HG02943 (cell line): ENCODE data around the gene SIGLEC1.

Experiments
- ATAC-seq: cut with Tn5 transposase; IDR thresholded peaks from one replicate; pipeline ENCODE4 v1.9.1; 2021; ENCODE audit warnings: mild to moderate bottlenecking, low read depth, moderate library complexity; ENCODE audit not compliant: unreplicated experiment

Gene SIGLEC1

DNA sequence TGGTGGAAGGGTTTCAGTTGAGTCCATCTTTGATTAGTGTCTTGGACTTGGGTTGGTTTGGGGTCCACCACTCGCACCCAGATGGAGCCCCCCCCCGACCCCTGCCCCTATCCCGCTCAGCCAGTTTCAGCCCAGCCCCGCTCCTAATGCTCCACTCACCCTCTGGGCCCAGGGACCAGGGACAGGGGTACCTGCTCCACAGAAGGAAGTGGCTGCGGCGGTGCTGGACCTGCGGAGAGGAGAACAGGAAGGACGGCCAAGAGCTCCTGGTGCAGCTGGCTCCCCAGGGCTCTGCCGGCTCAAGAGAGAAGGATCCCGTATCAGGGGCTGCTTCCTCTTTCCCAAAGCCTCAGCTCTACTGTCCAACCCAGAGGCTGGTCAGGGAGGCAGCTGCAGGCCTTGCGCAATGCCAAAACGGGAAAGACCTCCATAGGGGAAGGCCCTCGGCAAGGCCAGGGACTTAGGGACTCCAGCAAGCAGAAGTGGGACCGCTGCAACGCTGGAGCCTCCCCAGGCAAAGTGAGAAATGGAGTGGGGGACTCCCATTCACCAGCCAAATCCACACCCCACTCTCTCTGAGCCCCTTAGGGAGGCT, at the start of gene SIGLEC1:
Gene SIGLEC1 (minus strand): TSS at position 322 of the 595 bp plus-strand sequence. CDS start 5,472 bp downstream, outside the sequence.
- ATAC-seq = no peak

DNA sequence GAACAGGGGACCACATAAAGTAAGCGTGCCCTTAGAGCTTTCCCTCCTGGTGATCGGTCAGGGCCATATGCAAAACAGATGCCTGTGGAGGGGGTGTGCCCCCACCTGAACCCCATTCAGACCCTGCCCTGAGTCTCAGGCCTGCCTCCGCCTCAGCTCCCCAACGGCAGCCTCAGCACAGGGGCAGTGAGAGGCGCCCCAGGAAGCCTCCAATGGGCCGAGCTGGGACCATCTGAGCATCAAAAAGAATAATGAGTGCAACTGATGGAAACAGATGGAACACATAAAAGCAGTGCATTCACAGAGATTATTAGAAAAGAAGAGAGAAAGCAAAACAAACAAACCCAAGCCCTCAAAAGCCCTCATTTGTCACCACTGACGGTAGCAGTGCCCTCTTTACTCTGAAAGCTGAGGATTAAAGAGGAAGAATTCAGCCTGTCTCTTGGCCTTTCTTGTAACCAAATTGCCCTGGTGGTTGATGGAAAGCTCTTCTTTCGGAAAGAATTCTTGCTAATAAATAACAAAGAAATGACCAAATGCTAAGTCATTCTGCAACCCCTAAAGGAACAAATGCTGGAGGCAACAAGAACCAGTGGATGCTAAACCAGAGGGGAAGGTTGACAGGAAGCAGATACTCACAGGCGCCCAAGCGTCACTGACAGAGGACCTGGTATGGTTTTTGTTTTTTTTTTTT, 48.4 kb upstream of the SIGLEC1 start:
- ATAC-seq = no peak

DNA sequence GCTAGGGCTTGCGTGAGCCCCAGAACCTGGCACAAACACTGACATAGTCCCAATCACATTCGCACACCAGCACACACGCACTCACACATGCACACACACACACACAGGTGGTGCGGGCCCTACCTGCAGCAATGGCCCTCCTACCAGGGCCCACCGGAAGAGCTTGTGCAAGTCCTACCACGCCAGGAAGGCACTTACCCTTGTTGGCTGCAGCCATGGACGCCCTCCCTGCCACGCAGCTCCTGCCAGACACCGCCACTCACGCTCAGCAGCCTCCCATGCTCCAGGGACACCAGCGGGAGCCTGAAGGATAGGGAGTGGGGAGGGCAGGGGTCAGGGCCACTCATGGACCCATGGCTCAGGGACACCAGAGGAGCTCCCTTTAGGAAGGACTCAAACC, 47.5 kb upstream of the SIGLEC1 start:
- no peak for ATAC-seq

DNA sequence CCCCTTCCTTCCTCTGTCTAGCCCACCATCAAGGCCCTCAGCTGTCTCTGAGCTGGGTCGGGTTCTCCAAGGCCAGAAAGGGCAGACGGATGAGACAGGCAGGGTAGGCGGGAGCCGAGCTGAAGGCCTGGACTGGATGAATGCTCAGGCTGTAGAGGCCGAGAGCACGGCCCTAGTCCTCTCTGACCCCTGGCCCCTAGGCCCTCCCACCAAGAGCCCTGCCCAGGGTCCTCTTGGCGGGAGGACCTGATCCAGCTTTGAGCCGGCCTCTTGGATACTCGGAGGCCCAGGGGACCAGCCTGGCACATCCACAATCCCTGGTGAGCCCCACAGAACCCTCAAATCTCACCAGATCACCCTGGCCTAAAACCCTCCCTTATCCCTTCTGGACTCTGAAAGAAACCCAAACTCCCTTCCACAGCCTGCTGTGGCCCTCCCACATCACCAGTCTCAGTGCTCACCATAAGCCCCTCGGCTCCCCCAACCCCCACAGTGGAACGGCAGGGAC, 47.0 kb upstream of the SIGLEC1 start:
- ATAC-seq = no peak

DNA sequence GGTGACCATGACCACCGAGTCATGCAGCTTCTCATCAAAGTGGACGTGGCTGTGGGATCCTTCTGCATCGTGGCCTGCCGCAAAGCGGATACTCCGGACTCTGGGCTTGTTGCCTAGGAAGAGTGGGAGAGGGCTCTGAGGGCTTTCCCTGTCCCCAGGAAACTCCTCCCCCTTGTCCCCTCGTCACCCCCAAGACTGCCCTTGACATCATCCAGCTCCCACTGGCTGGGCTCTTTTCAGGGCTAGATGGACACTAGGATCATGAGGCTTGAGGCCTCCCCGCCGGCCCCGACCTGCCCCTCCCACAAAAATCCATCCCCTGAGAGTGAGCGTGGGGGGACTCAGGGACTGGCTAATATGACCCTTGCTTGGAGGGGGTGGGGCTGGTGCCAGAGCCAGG, 46.2 kb upstream of the SIGLEC1 start:
- ATAC-seq = no peak

DNA sequence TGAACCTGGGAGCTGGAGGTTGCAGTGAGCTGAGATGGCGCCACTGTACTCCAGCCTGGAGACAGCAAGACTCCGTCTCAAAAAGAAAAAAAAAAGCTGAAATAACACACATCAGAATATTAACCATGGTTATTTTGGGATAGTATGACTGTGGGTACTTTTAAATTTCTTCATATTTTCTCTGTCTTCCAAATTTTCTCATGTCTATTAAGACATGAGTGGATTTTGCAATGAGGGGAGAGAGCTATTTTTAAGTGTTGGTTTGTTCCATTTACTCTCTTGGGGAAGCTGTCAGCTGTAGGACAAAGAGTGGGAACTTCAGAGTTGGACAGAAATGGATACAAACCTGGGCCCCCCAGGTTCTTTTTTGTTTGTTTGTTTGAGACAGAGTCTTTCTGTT, 44.9 kb upstream of the SIGLEC1 start:
- ATAC-seq = no peak

DNA sequence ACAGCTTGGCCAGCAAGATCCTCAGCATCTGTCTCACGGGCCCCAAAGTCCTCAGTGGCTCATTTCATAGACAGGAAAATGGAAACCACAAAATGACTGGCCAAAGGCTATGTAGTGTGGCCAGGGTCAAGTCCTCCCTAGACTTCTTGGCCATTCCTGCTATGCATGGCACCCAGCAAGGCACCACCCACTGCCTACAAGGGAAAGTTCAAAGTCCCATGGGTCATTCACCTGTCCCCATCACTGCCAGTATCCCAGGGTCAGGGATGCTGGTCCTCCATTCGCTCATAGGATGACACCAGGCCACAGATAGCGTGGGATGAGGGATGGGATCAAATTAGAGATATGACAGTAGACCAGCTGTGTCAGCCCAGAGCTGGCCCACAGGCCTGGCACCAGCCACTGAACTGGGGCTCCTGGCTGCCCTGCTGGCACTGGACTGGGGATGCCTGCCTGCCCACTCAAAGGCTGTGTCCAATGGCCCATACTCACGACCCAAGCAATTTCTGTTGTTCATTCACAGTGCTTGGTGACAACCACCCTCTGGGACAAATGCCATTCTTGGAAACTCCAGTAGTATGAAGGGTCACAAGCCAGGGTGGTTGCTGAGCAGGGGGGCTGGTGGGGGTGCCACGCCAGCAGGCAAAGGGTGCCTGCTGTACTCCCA, 43.5 kb upstream of the SIGLEC1 start:
- ATAC-seq = no peak

DNA sequence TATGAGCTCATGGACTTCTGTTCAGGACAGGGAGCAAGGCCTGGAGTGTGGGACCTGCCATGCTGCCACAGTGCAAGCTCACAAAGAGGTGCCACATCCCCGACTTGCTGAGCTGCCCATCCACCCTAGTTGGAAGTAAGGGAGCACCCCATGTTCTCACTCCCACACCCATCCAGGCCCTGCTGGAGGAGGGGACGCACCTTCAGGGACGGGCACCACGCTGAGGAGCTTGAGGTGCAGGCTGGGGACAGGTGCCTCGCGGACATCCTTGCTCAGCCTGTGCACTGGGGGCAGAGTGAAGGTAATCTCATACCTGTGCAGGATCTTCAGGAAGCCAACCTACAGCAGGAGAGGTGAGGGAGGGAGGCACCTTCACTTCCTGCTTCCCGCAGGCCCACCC, 42.9 kb upstream of the SIGLEC1 start:
- no peak for ATAC-seq

DNA sequence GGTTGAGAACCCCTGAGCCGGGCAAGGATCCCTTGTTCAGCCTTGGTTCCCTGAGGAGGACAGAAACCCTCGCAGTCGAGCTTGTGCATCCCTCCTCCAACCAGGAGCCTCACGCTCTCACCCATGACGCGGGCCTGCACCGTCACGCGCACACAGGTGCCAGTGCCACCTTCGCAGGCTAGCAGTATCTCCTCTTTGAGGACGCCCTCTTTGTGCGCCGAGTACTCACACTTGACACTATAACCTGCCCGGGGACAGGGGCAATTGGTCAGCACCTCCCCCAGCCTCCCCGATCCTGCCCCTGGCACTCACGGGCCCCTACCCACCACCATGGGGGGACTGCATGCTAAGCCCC, 41.9 kb upstream of the SIGLEC1 start:
- no peak for ATAC-seq

DNA sequence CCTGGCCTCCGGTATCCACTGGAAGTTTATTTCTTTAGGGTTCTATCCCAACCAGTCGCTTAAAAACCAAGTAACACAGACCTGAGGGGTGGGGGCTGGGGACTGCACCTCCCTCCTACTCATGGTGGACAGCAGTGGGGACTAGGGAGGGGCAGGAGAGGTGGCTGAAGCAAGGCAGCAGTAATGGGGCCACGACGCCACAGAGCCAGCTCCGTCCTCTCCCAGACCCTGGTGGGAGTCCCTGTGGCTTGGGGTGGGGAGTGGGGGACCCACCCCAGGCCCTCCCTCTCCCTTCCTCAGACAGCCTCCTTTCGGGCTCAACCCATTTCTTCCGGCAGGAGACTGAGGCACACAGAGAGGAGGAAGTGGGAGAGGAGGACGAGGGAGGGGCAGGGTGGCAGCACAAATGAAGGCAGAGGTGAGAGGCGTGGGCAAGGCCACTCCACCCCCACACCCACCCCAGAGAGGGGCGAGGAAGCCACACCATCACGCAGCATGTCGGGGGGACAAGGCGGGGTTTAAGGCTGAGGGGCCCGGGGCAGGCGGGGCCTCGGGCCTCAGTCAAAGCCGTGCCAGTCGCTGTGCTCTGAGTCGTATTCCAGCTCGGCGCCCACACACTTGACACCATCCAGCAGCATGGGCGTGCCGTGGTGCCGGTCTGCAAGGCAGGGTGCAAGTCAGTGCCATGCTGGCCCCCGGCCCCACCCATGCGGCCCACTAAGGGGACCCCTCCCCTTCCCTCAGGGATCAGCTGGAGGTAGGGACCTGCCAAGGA, 41.3 kb upstream of the SIGLEC1 start:
- no peak for ATAC-seq

DNA sequence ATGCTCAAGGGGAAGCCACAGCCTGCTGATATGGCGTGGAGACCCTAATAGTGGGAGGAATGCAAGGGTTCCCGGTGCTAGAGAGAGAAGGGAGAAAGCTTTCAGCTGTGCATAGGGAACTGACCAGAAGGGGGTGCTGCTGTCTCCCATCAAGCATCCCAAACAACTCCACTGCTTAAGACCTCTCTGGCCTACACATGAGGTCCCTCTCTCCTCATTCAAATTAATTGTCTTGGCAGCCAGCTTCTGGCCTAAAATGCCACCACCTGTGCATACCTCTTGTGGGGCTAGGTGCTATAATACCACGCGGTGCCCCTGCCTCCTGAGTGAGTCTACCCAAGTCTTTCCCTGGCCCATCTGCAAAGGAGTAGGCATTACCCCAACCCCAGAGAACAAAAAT, 40.7 kb upstream of the SIGLEC1 start:
- ATAC-seq = no peak

DNA sequence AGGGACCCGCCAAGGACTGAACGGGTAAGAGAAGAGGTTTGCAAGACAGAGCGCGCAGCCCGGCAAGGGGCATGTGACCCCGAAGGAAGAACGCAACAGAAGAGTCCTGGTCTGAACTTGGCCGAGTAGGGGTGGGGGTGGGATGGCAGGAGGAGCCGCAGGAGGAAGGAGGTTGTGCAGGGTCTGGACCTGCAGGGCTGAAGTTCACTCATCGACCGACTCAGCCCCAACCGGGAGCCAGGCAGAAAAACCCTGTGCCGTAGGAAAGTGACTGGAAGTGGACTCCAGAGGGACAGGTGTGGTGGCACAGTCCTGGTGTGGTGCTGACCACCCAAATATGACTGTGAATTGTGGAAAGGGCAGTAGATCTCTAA, 40.0 kb upstream of the SIGLEC1 start:
- ATAC-seq = no peak

DNA sequence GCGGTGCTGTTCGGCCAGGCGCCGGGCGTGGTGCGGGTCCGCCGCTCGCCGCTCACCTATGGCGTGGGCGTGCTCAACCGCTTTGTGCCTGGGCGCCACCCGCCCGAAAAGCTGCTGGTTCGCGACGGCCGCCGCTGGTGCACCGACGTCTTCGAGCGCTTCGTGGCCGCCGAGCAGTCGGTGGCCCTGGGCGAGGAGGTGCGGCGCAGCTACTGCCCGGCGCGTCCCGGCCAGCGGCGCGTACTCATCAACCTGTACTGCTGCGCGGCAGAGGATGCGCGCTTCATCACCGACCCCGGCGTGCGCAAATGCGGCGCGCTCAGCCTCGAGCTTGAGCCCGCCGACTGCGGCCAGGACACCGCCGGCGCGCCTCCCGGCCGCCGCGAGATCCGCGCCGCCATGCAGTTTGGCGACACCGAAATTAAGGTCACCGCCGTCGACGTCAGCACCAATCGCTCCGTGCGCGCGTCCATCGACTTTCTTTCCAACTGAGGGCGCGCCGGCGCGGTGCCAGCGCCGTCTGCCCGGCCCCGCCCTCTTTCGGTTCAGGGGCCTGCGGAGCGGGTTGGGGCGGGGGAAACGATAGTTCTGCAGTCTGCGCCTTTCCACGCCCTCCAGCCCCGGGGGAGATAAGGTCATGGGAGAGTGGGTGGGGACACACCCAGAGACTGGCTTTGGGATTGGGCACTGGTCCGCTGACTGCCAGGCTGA, 39.4 kb upstream of the SIGLEC1 start:
- no peak for ATAC-seq

DNA sequence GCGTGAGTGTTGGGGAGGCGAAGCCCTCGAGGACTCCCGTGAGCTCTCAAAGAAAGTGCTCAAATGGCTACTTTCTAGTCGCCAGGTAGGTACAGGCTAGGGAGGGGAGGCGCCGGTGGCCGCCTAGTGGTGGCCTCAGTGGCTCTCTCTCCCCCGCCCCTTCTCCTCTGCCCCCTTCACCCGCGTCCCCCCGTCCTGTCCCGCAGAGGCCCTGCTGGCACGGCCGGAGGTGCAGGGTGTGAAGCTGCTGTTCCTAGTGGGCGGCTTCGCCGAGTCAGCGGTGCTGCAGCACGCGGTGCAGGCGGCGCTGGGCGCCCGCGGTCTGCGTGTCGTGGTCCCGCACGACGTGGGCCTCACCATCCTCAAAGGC, 38.9 kb upstream of the SIGLEC1 start:
- ATAC-seq = no peak

DNA sequence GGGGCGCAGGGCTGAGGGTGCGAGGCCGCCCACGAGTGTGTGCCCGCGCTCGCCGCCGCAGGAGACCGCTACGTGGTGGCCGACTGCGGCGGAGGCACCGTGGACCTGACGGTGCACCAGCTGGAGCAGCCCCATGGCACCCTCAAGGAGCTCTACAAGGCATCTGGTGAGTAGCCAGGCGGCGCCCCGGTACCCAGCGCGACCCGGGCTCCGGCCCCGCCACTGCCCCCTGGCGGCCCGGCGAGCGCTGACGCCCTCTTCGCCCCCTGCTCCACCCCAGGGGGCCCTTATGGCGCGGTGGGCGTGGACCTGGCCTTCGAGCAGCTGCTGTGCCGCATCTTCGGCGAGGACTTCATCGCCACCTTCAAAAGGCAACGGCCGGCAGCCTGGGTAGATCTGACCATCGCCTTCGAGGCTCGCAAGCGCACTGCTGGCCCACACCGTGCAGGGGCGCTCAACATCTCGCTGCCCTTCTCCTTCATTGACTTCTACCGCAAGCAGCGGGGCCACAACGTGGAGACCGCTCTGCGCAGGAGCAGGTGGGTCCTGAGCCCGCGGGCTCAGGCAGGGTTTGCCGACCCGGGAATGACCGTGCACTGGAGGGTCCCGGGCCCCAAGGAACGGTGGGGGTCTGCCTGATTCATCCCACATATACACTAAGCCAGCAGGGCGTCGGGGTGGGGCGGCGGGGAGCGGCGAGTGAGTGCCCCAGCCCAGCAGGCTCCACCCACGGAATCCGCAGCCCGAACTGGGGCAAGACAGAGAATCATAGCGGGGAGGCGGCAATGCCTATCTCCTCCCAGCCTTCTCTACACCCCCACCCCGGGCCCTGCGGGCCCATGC, 37.5 kb upstream of the SIGLEC1 start:
- no peak for ATAC-seq

DNA sequence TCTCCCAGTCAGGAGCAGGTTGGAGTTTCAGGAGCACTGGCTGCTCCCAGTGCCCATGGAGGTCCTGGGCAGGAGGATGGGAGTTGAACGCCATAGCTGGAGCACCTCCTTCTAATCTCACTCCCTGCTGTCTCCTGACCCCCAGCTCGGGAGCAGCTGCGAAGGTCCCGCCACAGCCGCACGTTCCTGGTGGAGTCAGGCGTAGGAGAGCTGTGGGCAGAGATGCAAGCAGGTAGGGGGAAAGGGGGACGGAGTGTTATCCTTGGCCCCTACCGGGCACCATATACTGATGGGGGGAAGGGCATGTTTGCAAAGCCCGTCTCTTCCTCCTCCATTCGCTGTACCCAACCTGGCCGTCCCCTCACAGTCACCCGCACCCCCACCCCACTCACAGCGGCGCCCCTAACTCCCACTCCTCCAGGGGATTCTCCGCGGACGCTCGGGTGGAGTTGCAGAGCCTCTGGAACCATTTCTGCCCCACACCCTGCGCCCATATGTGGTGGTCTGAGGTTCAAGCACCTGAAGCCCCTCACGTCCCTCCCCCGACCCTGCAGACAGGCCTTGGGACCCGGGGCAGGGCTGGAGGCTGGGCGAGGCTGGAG, 36.8 kb upstream of the SIGLEC1 start:
- ATAC-seq = no peak

DNA sequence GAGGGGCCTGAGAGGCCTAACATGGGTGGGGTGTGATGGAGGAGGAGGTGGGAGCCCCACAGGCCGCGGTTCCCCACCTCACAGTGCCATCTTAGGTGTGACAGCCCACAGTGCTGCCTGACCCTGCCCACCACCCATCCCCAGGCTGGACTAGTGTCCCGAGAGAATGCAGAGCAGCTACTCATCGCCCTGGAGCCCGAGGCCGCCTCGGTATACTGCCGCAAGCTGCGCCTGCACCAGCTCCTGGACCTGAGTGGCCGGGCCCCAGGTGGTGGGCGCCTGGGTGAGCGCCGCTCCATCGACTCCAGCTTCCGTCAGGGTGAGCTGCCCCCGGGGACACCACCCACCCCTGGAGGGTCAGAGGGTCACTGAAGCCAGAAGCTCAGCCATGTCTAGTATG, 35.7 kb upstream of the SIGLEC1 start:
- ATAC-seq = no peak

DNA sequence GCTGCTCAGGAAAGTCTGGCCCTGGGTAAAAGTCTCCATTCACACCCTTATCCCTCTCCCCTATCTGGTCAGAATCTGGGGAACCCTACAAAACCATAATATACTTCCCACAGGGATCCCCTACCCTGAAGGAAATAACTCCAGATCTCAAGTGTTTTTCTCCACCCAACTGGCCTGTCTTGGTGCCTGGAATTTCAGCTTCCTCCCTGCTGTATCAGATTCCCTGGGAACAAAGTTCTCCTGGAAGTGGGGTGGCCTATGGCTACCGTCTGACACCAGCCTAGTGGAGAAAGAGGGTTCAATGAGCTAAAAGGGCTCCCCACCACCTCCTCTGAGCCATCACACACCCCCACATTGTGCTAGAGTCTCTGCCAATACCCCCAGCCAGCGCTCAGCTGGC, 35.1 kb upstream of the SIGLEC1 start:
- no peak for ATAC-seq

DNA sequence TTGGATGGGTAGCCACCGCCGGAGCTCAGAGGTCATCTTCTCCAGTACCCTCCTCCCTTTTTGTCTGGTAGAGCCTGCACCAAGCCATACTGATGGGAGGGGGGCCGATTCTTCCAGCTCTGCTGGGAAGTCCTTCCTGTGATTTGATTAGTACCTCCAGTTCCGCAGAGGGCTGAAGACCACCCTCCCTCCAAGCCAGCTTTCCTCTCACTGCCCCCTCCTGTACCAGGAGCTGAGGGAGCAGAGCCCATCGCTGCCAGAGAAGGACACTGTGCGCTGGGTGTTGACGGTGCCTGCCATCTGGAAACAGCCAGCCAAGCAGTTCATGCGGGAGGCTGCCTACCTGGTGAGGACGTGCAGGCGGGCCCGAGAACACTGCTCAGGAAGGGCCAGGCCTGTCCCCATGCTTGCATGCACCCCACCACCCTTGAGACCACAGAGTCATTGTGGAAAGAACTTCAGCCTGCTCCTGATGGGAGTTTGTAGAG, 33.3 kb upstream of the SIGLEC1 start:
- no peak for ATAC-seq
